ENCODE data around the gene ENTHD1. TPM values are rescaled to one million over a fixed set of nuclear protein-coding genes. Genes with fewer than 3 reads are reported as not detected.
A peak's percentile ranks its signal among the peaks of the same experiment; 100 is the strongest.

Gene ENTHD1
- total and polyA plus RNA-seq, 2 donors (not counting 3 experiments of a cell fraction or from before 2014, with no cell fraction given): not detected

DNA sequence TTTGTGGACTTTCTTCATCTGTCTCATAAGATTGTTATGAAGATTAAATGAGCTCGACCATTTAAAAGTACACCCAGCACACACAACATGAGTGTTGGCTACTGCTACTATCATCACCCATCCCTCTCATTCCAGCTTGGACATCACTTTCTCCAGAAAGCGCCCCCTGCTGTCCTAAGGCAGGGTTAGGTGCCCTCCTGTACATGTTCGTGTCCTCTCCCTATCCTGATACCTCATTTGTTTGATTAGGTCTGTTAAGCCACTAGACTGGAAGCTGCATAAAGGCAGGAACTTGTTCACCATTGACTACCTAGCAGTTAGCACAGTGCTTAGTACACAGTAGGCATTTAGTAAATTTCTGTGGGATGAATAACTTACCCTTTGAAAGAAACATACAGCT, 85.5 kb downstream of the ENTHD1 start:
- no peak overlapping the region for H3K4me3 ChIP-seq (replicated peaks in 1 of 3; ENCODE audit: insufficient read depth in 1 of 3, low read depth in 1 of 3, low read length in 3 of 3)
- no peaks in the 10 kb centered on the region for H3K36me3 ChIP-seq (ENCODE audit: control insufficient read depth in 2 of 2, extremely low read depth in 1 of 2, insufficient read depth in 2 of 2, low read length in 2 of 2)
- H3K4me1 ChIP-seq (ENCODE audit: control insufficient read depth, extremely low read depth, insufficient read depth, low read length): no peaks in the 10 kb centered on the region
- intact Hi-C loops (cut with micrococcal nuclease) (loop anchor here (10.0 kb wide), 1 partner anchor 217 kb away; no protein-coding TSS in a partner anchor), dilution Hi-C loops (cut with MboI; ENCODE audit: extremely low pct_ligation_motif_present, low sequenced_read_pairs) (no loop called here)
- H3K9me3 ChIP-seq (replicated peaks; ENCODE audit: control insufficient read depth, insufficient read depth, low read length): no peaks in the 10 kb centered on the region
- no peak overlapping the region for H3K27ac ChIP-seq (ENCODE audit: insufficient read depth, low read depth, low read length)
- H3K9ac ChIP-seq (replicated peaks; ENCODE audit: extremely low read depth, insufficient read depth, low read length): no peak overlapping the region
- no peaks in the 10 kb centered on the region for H4K20me1 ChIP-seq (replicated peaks; ENCODE audit: control insufficient read depth, extremely low read depth, insufficient read depth, low read length)
- DNase-seq (ENCODE audit: low read depth, low spot score) (peak; percentile 28), FAIRE-seq (peak; percentile 12)
- TF ChIP-seq, protein P1, sequence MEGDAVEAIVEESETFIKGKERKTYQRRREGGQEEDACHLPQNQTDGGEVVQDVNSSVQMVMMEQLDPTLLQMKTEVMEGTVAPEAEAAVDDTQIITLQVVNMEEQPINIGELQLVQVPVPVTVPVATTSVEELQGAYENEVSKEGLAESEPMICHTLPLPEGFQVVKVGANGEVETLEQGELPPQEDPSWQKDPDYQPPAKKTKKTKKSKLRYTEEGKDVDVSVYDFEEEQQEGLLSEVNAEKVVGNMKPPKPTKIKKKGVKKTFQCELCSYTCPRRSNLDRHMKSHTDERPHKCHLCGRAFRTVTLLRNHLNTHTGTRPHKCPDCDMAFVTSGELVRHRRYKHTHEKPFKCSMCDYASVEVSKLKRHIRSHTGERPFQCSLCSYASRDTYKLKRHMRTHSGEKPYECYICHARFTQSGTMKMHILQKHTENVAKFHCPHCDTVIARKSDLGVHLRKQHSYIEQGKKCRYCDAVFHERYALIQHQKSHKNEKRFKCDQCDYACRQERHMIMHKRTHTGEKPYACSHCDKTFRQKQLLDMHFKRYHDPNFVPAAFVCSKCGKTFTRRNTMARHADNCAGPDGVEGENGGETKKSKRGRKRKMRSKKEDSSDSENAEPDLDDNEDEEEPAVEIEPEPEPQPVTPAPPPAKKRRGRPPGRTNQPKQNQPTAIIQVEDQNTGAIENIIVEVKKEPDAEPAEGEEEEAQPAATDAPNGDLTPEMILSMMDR (IDR thresholded peaks at IDR 0.05; ENCODE audit: extremely low read depth in 1 of 2, insufficient read depth in 1 of 2, low read depth in 1 of 2, low read length in 2 of 2): peak; percentile 61 to 64
- TF ChIP-seq MYC (IDR thresholded peaks at IDR 0.05; ENCODE audit: low read depth, low read length): no peak
- CTCF ChIA-PET: interaction anchor here (0.6 to 2.5 kb wide), 22 partner anchors 9 to 272 kb away, joined by 3 to 62 read pairs (median 4); no protein-coding TSS in a partner anchor
- no peak overlapping the region for H3K4me2 ChIP-seq (ENCODE audit: insufficient read depth, low read length)
- no peak overlapping the region for H2AFZ ChIP-seq (ENCODE audit: low read depth, low read length)
- no peaks in the 10 kb centered on the region for H3K9me1 ChIP-seq (replicated peaks; ENCODE audit: control insufficient read depth, extremely low read depth, insufficient read depth, low read length)
- BruUV-seq (replicated peaks): no TSS peak
- POLR2A ChIA-PET: no interaction called here
- H3K79me2 ChIP-seq (ENCODE audit: control insufficient read depth, insufficient read depth, low read length): no peaks in the 10 kb centered on the region
- peaks cover 14 to 16% of the 10 kb centered on the region in 2 experiments for H3K27me3 ChIP-seq (ENCODE audit: control insufficient read depth in 2 of 2, insufficient read depth in 2 of 2, low read length in 2 of 2)

DNA sequence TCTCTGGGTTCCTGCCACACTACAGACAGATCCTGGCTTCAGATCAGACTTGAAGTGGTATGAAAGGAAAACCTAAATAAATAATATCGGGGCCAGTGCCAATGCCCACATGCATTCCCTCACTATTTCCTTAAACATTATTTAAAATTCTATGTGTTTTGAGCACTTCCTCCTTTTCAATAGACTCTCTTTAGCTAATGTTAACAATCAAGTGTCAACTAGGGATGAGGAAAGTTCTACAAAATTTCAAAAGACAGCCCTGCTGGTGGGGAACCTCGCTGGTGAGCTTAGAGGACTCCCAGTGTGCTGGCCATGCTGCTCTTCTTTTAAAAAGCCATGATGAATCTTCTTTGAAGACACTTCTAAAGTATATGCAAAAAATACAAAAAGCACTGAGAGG, 87.5 kb downstream of the ENTHD1 start:
- Histone ChIP-seq H3K4me1 (ENCODE audit: control insufficient read depth, extremely low read depth, insufficient read depth, low read length) (no peaks in the 10 kb centered on the region), H3K9ac (replicated peaks; ENCODE audit: extremely low read depth, insufficient read depth, low read length) (no peak overlapping the region), H4K20me1 (replicated peaks; ENCODE audit: control insufficient read depth, extremely low read depth, insufficient read depth, low read length) (no peaks in the 10 kb centered on the region), H3K4me3 (replicated peaks in 1 of 3; ENCODE audit: insufficient read depth in 1 of 3, low read depth in 1 of 3, low read length in 3 of 3) (no peak overlapping the region), H3K4me2 (ENCODE audit: insufficient read depth, low read length) (no peak overlapping the region), H3K36me3 (ENCODE audit: control insufficient read depth in 2 of 2, extremely low read depth in 1 of 2, insufficient read depth in 2 of 2, low read length in 2 of 2) (no peaks in the 10 kb centered on the region), H3K27ac (ENCODE audit: insufficient read depth, low read depth, low read length) (no peak overlapping the region), H3K27me3 (ENCODE audit: control insufficient read depth in 2 of 2, insufficient read depth in 2 of 2, low read length in 2 of 2) (peaks cover 17 to 18% of the 10 kb centered on the region in 2 experiments), H2AFZ (ENCODE audit: low read depth, low read length) (no peak overlapping the region), H3K79me2 (ENCODE audit: control insufficient read depth, insufficient read depth, low read length) (no peaks in the 10 kb centered on the region), H3K9me1 (replicated peaks; ENCODE audit: control insufficient read depth, extremely low read depth, insufficient read depth, low read length) (no peaks in the 10 kb centered on the region), H3K9me3 (replicated peaks; ENCODE audit: control insufficient read depth, insufficient read depth, low read length) (no peaks in the 10 kb centered on the region)
- DNase-seq (ENCODE audit: low read depth, low spot score) (no peak), FAIRE-seq (no peak)
- POLR2A ChIA-PET: no interaction called here
- CTCF ChIA-PET: interaction anchor here (0.9 to 2.5 kb wide), 5 partner anchors 14 to 271 kb away, joined by 3 to 62 read pairs (median 3); no protein-coding TSS in a partner anchor
- dilution Hi-C loops (cut with MboI; ENCODE audit: extremely low pct_ligation_motif_present, low sequenced_read_pairs) (no loop called here), intact Hi-C loops (cut with micrococcal nuclease) (loop anchor here (10.0 kb wide), 1 partner anchor 219 kb away; no protein-coding TSS in a partner anchor)
- no peak for TF ChIP-seq GATA2 (IDR thresholded peaks at IDR 0.05; ENCODE audit: insufficient read depth, insufficient read length, low read depth, low read length)
- TF ChIP-seq, protein P1 (IDR thresholded peaks at IDR 0.05; ENCODE audit: extremely low read depth in 1 of 2, insufficient read depth in 1 of 2, low read depth in 1 of 2, low read length in 2 of 2): no peak
- TF ChIP-seq, protein P2, sequence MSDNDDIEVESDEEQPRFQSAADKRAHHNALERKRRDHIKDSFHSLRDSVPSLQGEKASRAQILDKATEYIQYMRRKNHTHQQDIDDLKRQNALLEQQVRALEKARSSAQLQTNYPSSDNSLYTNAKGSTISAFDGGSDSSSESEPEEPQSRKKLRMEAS (IDR thresholded peaks at IDR 0.05; ENCODE audit: insufficient read depth, insufficient read length): no peak
- TF ChIP-seq FOS (IDR thresholded peaks at IDR 0.05; ENCODE audit: borderline replicate concordance, insufficient read depth, low read length): no peak
- no peak for TF ChIP-seq EZH2 (IDR thresholded peaks at IDR 0.05; ENCODE audit: borderline replicate concordance, low read depth, low read length, severe bottlenecking)
- no peak for TF ChIP-seq JUN (IDR thresholded peaks at IDR 0.05; ENCODE audit: borderline replicate concordance, insufficient read depth, insufficient read length, low read depth)
- TF ChIP-seq POLR2AphosphoS5 (IDR thresholded peaks at IDR 0.05; ENCODE audit: insufficient read depth, low read depth, low read length): no peak
- TF ChIP-seq MYC (IDR thresholded peaks at IDR 0.05; ENCODE audit: low read depth, low read length): no peak
- no peak for TF ChIP-seq POLR2A (IDR thresholded peaks at IDR 0.05; ENCODE audit: low read depth, low read length)
- no TSS peak for BruUV-seq (replicated peaks)
